ENCODE measurements around the gene SNED1.

- no peak for TF ChIP-seq POLR2A (IDR thresholded peaks at IDR 0.05)
- TF ChIP-seq EP300 (IDR thresholded peaks at IDR 0.05): no peak
- no peak for TF ChIP-seq CTCF (IDR thresholded peaks at IDR 0.05)
Measured at GRCh38 chr2:241126771-241127202, 128.4 kb downstream of the SNED1 start.

Data from sigmoid colon (tissue), 4 donors.